Skin of body (tissue), 2 donors: Measurements from ENCODE around the gene FBXL7. TPM values are rescaled to one million over a fixed set of nuclear protein-coding genes. Genes with fewer than 3 reads are reported as not detected.

Source experiments
- small RNA-seq: library from RNA; depleted of rRNA; stranded (forward); fragments of <200 nt; gene quantifications from one replicate; pipeline ENCODE3, GENCODE V24; 2014; ENCODE audit warnings: low replicate concordance
- total RNA-seq: library from RNA; depleted of rRNA; stranded (reverse); fragments of >200 nt; gene quantifications from one replicate; pipeline ENCODE4 v1.2.3, GENCODE V29; 2014

FBXL7 gene
- total RNA-seq, 1 donor from 2014 or later = 8.6 TPM

Small RNA genes within 50 kb of the gene (small RNA-seq; reads per million reads assigned to genes)
- 34.4 reads per million, percentile 95 among the genes with 10 or more reads in this experiment for gene MIR887
